Measurements from ENCODE around the gene TENM3. TPM values are rescaled to one million over a fixed set of nuclear protein-coding genes. Genes with fewer than 3 reads are reported as not detected.

The TENM3 gene
- total and polyA plus RNA-seq, 2 of the 8 experiments (the other 6 are each of a cell fraction or from before 2014, with no cell fraction given) = 36.9 to 69.3 TPM

DNA sequence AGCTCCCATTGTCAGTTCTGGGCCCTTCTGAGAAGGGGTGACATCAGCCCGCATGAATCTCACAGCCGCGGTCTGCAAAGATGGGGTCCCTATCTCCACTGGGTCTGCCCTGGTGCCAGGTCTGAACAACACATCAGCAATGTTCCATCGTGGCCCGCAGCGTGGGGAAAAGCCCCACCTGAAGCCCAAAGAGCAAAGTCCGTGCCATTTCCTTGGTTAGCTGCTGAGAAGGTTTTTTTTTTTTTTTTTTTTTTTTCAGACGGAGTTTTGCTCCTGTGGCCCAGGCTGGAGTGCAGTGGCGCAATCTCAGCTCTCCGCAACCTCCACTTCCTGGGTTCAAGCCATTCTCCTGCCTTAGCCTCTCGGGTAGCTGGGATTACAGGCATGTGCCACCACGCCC, 594.6 kb downstream of the TENM3 start:
- no peak overlapping the region for H4K91ac ChIP-seq (replicated peaks; ENCODE audit: insufficient read length, low read length)
- H3K23ac ChIP-seq (ENCODE audit: insufficient read length) = no peak overlapping the region
- no peaks in the 10 kb centered on the region for H4K20me1 ChIP-seq (replicated peaks in 1 of 2; ENCODE audit: control insufficient read depth in 1 of 2, insufficient read depth in 2 of 2, low read length in 2 of 2)
- H2AK5ac ChIP-seq (ENCODE audit: low read depth, low read length) = no peak overlapping the region
- FAIRE-seq (no peak), DNase-seq (ENCODE audit: low read depth in 1 of 2, low spot score in 2 of 2) (no peak)
- H2BK120ac ChIP-seq (replicated peaks; ENCODE audit: low read depth, low read length) = no peak overlapping the region
- no peak overlapping the region for H3K4me2 ChIP-seq (ENCODE audit: insufficient read depth in 1 of 2, low read depth in 2 of 2, low read length in 2 of 2)
- H2BK5ac ChIP-seq (ENCODE audit: low read depth, low read length) = no peak overlapping the region
- no peak overlapping the region for H2BK12ac ChIP-seq (ENCODE audit: low read depth, low read length)
- peaks cover 0 to 4% (median 0%) of the 10 kb centered on the region in 4 experiments; a peak in 1 of 7 replicates for H3K4me1 ChIP-seq (replicated peaks in 1 of 4; ENCODE audit: control insufficient read depth in 3 of 4, insufficient read depth in 4 of 4, low read length in 3 of 4)
- no peak overlapping the region for H3K9ac ChIP-seq (replicated peaks in 1 of 4; ENCODE audit: extremely low read depth in 1 of 4, low read depth in 3 of 4, low read length in 3 of 4)
- no peak for TF ChIP-seq ASH2L (IDR thresholded peaks at IDR 0.05; ENCODE audit: low read length)
- no peak for TF ChIP-seq KDM5A (IDR thresholded peaks at IDR 0.05; ENCODE audit: low read length)
- no peak for TF ChIP-seq SIRT6 (IDR thresholded peaks at IDR 0.05; ENCODE audit: low read length)
- no peak for TF ChIP-seq HDAC2 (IDR thresholded peaks at IDR 0.05; ENCODE audit: borderline replicate concordance in 1 of 2, low read depth in 2 of 2, low read length in 2 of 2)
- TF ChIP-seq SP2 (IDR thresholded peaks at IDR 0.05; ENCODE audit: low read length) = no peak
- H3K4me3 ChIP-seq (ENCODE audit: extremely low read depth in 1 of 4, insufficient read depth in 2 of 4, low read depth in 3 of 4, low read length in 4 of 4) = no peak overlapping the region
- H3K14ac ChIP-seq (ENCODE audit: insufficient read length) = no peak overlapping the region
- no peaks in the 10 kb centered on the region for H3K36me3 ChIP-seq (ENCODE audit: control insufficient read depth in 2 of 4, insufficient read depth in 4 of 4, low read length in 3 of 4)
- no peak overlapping the region for H2AFZ ChIP-seq (ENCODE audit: low read length)
- no peak overlapping the region for H3K27ac ChIP-seq (ENCODE audit: low read depth, low read length)
- H3K79me1 ChIP-seq (ENCODE audit: low read depth, low read length) = no peaks in the 10 kb centered on the region
- H3K56ac ChIP-seq (replicated peaks; ENCODE audit: insufficient read length, low read depth, low read length) = no peak overlapping the region
- peaks cover 0 to under 1% of the 10 kb centered on the region in 2 experiments; a peak in 1 of 4 replicates for H3K9me3 ChIP-seq (ENCODE audit: insufficient read depth in 2 of 2, low read depth in 1 of 2, low read length in 1 of 2)
- no peak overlapping the region; the same call in 1 of the 2 replicates for H4K8ac ChIP-seq (ENCODE audit: extremely low read depth, insufficient read depth, low read length)
- H3K27me3 ChIP-seq (replicated peaks in 1 of 4; ENCODE audit: control insufficient read depth in 3 of 4, extremely low read depth in 1 of 4, insufficient read depth in 3 of 4, low read length in 3 of 4) = no peaks in the 10 kb centered on the region
- no peaks in the 10 kb centered on the region for H3K79me2 ChIP-seq (ENCODE audit: control insufficient read depth in 1 of 2, insufficient read depth in 2 of 2, low read length in 2 of 2)
- no peak overlapping the region for H3K4ac ChIP-seq (replicated peaks; ENCODE audit: insufficient read length, low read depth, low read length)
- ChIA-PET POLR2A (ENCODE audit: partially characterized antibody) (no interaction called here), CTCF (ENCODE audit: partially characterized antibody) (interaction anchor here (0.6 to 1.7 kb wide), 4 partner anchors 19 to 824 kb away, joined by 3 to 4 read pairs (median 3); no protein-coding TSS in a partner anchor)
- 92% methylated on average over 10 of the region's 12 CpGs; no CpG with 5 or more reads in 1 of the 2 experiments for WGBS, 2 experiments (ENCODE audit: extremely low coverage in 1 of 2, insufficient coverage in 1 of 2, insufficient read length in 1 of 2, insufficient replicate concordance in 2 of 2, low coverage in 1 of 2, low lambda C conversion rate in 2 of 2, missing lambda C conversion rate in 1 of 2)
- no peaks in the 10 kb centered on the region for H3K23me2 ChIP-seq (ENCODE audit: low read depth, low read length)
- no peak overlapping the region for H4K5ac ChIP-seq (ENCODE audit: insufficient read length, low read depth, low read length)
- no peak overlapping the region for H3K18ac ChIP-seq (ENCODE audit: extremely low read depth, low read length)
- H2BK15ac ChIP-seq (ENCODE audit: low read length) = no peak overlapping the region
- H2BK20ac ChIP-seq (ENCODE audit: low read length) = no peak overlapping the region
